ENCODE measurements around the gene SPPL3. TPM values are rescaled to one million over a fixed set of nuclear protein-coding genes. Genes with fewer than 3 reads are reported as not detected.

Gene SPPL3
- total and polyA plus RNA-seq, 2 experiments from 2014 or later: 10.9 to 27.8 TPM

GRCh38 chr12:120734210-120734609 lies 169.9 kb downstream of the SPPL3 start:
- ATAC-seq (no peak), DNase-seq (ENCODE audit: low spot score) (no peak)
- no peaks in the 10 kb centered on the region for H3F3A ChIP-seq (replicated peaks; ENCODE audit: low read depth)
- H3K4me1 Mint-ChIP-seq: no peaks in the 10 kb centered on the region
- H2AFZ ChIP-seq: no peak overlapping the region
- no peaks in the 10 kb centered on the region for H4K20me1 ChIP-seq (replicated peaks; ENCODE audit: insufficient read depth)
- H3K79me2 ChIP-seq (replicated peaks; ENCODE audit: insufficient read depth): no peaks in the 10 kb centered on the region
- no peak overlapping the region for H3K4me3 ChIP-seq
- TF ChIP-seq, protein P1, sequence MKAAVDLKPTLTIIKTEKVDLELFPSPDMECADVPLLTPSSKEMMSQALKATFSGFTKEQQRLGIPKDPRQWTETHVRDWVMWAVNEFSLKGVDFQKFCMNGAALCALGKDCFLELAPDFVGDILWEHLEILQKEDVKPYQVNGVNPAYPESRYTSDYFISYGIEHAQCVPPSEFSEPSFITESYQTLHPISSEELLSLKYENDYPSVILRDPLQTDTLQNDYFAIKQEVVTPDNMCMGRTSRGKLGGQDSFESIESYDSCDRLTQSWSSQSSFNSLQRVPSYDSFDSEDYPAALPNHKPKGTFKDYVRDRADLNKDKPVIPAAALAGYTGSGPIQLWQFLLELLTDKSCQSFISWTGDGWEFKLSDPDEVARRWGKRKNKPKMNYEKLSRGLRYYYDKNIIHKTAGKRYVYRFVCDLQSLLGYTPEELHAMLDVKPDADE (IDR thresholded peaks at IDR 0.05): no peak
- TF ChIP-seq EZH2phosphoT487 (IDR thresholded peaks at IDR 0.05; ENCODE audit: unreplicated experiment): no peak
- TF ChIP-seq CTCF (conservative IDR thresholded peaks at IDR 0.05; ENCODE audit: low read depth in 2 of 2): no peak
- no peak for TF ChIP-seq ZNF114 (CRISPR knock-in tag; IDR thresholded peaks at IDR 0.05)
- no peak for TF ChIP-seq EZH2 (IDR thresholded peaks at IDR 0.05; ENCODE audit: low read depth, unreplicated experiment)
- TF ChIP-seq ZNF331 (CRISPR knock-in tag; IDR thresholded peaks at IDR 0.05; ENCODE audit: low read depth): no peak
- TF ChIP-seq, protein P2, sequence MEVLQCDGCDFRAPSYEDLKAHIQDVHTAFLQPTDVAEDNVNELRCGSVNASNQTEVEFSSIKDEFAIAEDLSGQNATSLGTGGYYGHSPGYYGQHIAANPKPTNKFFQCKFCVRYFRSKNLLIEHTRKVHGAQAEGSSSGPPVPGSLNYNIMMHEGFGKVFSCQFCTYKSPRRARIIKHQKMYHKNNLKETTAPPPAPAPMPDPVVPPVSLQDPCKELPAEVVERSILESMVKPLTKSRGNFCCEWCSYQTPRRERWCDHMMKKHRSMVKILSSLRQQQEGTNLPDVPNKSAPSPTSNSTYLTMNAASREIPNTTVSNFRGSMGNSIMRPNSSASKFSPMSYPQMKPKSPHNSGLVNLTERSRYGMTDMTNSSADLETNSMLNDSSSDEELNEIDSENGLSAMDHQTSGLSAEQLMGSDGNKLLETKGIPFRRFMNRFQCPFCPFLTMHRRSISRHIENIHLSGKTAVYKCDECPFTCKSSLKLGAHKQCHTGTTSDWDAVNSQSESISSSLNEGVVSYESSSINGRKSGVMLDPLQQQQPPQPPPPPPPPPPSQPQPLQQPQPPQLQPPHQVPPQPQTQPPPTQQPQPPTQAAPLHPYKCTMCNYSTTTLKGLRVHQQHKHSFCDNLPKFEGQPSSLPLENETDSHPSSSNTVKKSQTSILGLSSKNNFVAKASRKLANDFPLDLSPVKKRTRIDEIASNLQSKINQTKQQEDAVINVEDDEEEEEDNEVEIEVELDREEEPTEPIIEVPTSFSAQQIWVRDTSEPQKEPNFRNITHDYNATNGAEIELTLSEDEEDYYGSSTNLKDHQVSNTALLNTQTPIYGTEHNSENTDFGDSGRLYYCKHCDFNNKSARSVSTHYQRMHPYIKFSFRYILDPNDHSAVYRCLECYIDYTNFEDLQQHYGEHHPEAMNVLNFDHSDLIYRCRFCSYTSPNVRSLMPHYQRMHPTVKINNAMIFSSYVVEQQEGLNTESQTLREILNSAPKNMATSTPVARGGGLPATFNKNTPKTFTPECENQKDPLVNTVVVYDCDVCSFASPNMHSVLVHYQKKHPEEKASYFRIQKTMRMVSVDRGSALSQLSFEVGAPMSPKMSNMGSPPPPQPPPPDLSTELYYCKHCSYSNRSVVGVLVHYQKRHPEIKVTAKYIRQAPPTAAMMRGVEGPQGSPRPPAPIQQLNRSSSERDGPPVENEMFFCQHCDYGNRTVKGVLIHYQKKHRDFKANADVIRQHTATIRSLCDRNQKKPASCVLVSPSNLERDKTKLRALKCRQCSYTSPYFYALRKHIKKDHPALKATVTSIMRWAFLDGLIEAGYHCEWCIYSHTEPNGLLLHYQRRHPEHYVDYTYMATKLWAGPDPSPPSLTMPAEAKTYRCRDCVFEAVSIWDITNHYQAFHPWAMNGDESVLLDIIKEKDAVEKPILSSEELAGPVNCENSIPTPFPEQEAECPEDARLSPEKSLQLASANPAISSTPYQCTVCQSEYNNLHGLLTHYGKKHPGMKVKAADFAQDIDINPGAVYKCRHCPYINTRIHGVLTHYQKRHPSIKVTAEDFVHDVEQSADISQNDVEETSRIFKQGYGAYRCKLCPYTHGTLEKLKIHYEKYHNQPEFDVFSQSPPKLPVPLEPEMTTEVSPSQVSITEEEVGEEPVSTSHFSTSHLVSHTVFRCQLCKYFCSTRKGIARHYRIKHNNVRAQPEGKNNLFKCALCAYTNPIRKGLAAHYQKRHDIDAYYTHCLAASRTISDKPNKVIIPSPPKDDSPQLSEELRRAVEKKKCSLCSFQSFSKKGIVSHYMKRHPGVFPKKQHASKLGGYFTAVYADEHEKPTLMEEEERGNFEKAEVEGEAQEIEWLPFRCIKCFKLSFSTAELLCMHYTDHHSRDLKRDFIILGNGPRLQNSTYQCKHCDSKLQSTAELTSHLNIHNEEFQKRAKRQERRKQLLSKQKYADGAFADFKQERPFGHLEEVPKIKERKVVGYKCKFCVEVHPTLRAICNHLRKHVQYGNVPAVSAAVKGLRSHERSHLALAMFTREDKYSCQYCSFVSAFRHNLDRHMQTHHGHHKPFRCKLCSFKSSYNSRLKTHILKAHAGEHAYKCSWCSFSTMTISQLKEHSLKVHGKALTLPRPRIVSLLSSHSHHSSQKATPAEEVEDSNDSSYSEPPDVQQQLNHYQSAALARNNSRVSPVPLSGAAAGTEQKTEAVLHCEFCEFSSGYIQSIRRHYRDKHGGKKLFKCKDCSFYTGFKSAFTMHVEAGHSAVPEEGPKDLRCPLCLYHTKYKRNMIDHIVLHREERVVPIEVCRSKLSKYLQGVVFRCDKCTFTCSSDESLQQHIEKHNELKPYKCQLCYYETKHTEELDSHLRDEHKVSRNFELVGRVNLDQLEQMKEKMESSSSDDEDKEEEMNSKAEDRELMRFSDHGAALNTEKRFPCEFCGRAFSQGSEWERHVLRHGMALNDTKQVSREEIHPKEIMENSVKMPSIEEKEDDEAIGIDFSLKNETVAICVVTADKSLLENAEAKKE (CRISPR knock-in tag; IDR thresholded peaks at IDR 0.05): no peak
- no peak for TF ChIP-seq CREB1 (CRISPR knock-in tag; IDR thresholded peaks at IDR 0.05; ENCODE audit: low read depth)
- TF ChIP-seq STAT1 (IDR thresholded peaks at IDR 0.05; ENCODE audit: unreplicated experiment): no peak
- TF ChIP-seq, protein P3, sequence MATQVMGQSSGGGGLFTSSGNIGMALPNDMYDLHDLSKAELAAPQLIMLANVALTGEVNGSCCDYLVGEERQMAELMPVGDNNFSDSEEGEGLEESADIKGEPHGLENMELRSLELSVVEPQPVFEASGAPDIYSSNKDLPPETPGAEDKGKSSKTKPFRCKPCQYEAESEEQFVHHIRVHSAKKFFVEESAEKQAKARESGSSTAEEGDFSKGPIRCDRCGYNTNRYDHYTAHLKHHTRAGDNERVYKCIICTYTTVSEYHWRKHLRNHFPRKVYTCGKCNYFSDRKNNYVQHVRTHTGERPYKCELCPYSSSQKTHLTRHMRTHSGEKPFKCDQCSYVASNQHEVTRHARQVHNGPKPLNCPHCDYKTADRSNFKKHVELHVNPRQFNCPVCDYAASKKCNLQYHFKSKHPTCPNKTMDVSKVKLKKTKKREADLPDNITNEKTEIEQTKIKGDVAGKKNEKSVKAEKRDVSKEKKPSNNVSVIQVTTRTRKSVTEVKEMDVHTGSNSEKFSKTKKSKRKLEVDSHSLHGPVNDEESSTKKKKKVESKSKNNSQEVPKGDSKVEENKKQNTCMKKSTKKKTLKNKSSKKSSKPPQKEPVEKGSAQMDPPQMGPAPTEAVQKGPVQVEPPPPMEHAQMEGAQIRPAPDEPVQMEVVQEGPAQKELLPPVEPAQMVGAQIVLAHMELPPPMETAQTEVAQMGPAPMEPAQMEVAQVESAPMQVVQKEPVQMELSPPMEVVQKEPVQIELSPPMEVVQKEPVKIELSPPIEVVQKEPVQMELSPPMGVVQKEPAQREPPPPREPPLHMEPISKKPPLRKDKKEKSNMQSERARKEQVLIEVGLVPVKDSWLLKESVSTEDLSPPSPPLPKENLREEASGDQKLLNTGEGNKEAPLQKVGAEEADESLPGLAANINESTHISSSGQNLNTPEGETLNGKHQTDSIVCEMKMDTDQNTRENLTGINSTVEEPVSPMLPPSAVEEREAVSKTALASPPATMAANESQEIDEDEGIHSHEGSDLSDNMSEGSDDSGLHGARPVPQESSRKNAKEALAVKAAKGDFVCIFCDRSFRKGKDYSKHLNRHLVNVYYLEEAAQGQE (IDR thresholded peaks at IDR 0.05; ENCODE audit: unreplicated experiment): no peak
- no peak for TF ChIP-seq POLR2AphosphoS5 (IDR thresholded peaks at IDR 0.05; ENCODE audit: low read depth)
- no peak for TF ChIP-seq JUNB (IDR thresholded peaks at IDR 0.05; ENCODE audit: unreplicated experiment)
- TF ChIP-seq NANOG (IDR thresholded peaks at IDR 0.05; ENCODE audit: borderline replicate concordance): no peak
- H3K36me3 ChIP-seq (ENCODE audit: insufficient read depth): no peaks in the 10 kb centered on the region
- H3K36me3 Mint-ChIP-seq (ENCODE audit: low read depth): peaks cover 24% of the 10 kb centered on the region
- peaks cover 14% of the 10 kb centered on the region; the same call in 2 of the 3 replicates for H3K9me3 Mint-ChIP-seq
- no peak overlapping the region for H3K4me2 ChIP-seq
- no peaks in the 10 kb centered on the region for H3K9me2 ChIP-seq (ENCODE audit: insufficient read depth)
- no peak overlapping the region for H3K27ac Mint-ChIP-seq
- no peaks in the 10 kb centered on the region for H3K4me1 ChIP-seq (ENCODE audit: insufficient read depth)
- H3K4me3 Mint-ChIP-seq: no peak overlapping the region
- H3K27ac ChIP-seq (ENCODE audit: low read depth): no peak overlapping the region
- no peaks in the 10 kb centered on the region for H3K27me3 ChIP-seq (ENCODE audit: insufficient read depth)
- H3K27me3 Mint-ChIP-seq (ENCODE audit: insufficient read depth, low read depth, poor library complexity): peaks cover 3% of the 10 kb centered on the region

Data from GM23338 (cell line).